Erythroblast (primary cell): Measurements from ENCODE around the gene HDAC4.

Experiments
- GATA1 ChIP-seq: IDR thresholded peaks from 2 replicates; pipeline ENCODE4 v1.6.1; 2011; ENCODE audit warnings: low read depth, mild to moderate bottlenecking, control low read depth, low read length, moderate library complexity
- POLR2A ChIP-seq: IDR thresholded peaks from 2 replicates; pipeline ENCODE4 v1.6.1; 2011; ENCODE audit warnings: mild to moderate bottlenecking, low read length

GRCh38 chr2:239245872-239246721 is 154.7 kb downstream of the HDAC4 start:
- no peak for TF ChIP-seq POLR2A
- no peak for TF ChIP-seq GATA1
